DMS53 treated with DMSO at 0.1 percent for 48 hours (cell line): ENCODE measurements around the gene GRM1.

Experiments used
- DNase-seq: peaks from one replicate; lab custom pipeline; 2025; ENCODE audit not compliant: unreplicated experiment; lab: John Stamatoyannopoulos, UW

GRM1 gene

DNA sequence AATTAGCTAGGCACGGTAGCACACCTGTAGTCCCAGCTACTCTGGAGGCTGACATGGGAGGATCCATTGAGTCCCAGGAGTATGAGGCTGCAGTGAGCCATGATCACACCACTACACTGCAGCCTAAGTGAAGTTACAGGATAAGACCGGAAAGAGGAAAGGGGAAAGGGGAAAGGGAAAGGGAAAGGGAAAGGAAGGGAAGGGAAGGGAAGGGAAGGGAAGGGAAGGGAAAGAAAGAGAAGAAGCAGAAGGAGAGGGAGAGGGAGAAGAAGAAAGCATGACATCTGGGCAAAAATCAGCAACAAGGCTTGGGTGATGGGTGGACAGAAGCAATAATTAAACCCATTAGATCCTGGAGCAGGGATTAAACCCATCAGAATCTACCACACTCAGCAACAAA, 413.0 kb downstream of the GRM1 start:
- DNase-seq = no peak

DNA sequence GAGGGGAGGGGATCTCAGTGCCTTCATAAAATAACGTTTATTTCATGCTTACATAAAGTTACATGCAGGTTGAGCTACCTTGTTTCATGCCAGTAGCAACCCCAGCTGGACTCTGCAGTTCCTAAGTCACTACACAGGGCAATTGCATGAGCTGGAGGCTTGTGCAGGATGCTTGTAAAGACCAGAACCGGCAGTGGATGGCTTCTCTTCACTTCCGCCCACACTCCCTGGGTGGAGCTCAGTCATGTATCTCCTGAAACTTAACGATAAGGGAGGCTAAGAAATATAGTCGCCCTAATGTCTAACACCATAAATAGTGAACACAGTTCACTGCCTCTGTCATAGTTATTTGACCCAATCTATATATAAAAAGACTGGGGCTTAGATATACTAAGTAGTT, 415.3 kb downstream of the GRM1 start:
- DNase-seq = no peak

DNA sequence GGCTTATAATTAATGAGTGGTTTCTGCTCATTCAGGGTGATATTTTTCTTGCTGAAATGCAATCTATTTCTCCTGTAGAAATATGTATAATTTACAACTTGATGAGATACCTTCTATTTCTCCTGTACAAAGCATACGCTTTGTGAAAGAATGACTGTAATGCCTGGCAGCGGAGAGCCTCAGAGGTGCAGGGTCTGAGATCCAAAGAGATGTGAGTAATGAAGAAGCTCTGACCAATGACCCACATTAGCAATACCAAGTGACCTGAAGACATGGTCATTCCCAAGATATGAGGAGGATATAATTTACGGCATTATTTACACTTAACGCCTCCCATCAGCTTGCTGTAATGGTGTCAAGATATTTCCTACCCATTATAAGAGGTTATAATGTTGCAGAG, 416.4 kb downstream of the GRM1 start:
- DNase-seq = no peak

DNA sequence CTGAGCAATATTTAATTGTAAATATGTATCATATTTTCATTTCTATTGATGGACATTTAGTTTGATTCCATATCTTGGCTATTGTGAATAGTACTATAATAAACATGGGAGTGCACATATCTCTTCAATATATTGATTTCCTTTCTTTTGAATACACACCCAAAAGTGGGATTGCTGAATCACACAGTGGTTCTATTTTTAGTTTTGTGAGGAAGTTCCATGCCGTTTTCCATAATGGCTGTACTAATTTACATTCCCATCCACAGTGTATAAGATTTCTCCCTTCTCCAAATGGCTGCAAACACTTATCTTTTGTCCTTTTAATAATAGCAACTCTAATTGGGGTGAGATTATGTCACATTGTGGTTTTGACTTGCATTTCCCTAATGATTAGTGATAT, 428.0 kb downstream of the GRM1 start:
- DNase-seq = no peak

DNA sequence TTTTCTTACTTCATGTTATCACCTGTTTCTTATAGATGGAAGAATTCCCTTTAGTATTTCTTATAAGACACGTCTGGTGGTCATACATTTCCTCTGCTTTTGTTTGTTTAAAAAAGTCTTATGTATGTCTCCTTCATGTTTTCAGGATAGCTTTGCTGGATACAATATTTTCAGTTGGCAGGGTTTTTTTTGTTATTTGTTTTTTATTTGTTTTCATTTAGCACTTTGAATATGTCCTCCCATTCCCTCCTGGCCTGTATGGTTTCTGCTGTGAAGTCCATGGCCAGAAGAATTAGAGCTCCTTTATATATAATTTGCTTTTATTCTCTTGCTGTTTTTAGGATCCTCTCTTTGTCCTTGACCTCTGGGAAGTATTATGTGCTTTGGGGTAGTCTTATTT, 432.1 kb downstream of the GRM1 start:
- DNase-seq = no peak

DNA sequence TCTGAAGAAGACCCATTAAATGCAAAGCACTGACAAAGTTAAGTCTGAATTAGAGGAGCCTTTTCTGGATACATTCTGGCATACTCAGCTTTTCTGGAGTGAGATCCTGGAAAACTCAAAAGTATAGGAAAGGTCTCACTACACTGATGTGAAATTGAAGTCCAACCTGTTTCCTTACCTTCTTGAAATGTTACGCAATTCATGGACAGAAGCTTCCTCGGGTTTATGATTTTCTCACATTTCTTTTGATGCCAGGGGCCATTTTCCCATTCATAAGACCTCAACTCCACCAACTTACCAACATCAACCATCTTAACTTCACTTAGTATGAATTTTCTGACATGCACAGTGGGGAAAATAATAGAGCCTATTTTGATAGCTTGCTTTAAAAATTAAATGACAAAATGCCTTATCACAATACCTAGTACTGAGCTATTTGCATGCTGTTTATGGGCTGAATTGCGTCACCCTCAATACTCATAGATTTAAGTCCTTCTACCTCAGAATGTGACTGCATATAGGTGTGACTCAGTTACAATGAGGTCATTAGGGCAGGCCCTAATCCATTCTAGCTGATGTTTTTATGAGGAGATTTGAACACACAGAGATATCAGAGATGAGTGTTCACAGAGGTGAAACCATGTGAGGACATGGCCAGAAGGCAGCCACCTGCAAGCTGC, 441.4 kb downstream of the GRM1 start:
- DNase-seq = no peak

DNA sequence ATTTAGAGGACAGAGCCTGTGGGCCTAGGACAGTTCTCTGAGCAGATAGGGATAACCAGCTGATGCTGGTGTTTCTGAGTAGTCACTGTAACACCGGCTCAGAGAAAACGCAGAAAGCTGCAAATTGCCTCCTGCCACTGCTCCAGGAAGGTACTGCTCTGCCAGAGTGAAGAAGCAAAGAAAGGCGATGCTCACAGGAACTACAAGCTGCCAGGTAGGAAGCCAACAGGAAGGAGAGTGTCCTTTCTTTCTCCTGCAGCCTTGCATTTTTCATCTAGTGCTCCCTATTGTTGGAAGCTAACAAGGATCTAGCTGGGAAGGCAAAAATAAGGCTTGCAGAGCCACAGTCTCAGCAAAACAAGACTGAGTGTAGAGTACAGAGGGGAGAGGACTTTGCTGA, 444.1 kb downstream of the GRM1 start:
- no peak for DNase-seq

DNA sequence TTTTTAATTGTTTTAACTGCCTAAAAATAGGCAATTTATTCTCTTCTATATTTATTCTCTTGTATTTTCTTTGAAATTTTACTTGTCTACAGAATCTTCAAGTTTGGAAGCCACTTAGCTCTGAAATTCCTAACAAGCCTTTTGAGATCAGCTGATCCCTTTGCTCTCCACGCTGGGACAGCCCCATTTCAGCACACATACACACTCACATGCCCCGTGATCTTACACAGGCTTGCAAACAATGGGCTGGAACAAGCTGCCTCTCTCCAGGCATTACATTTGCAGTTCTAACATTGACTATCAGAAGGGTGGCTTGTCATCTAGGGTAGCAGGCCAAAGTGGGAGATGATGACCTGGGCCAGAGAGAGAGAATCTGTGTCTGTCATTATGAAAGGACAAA, 452.7 kb downstream of the GRM1 start:
- DNase-seq = no peak

DNA sequence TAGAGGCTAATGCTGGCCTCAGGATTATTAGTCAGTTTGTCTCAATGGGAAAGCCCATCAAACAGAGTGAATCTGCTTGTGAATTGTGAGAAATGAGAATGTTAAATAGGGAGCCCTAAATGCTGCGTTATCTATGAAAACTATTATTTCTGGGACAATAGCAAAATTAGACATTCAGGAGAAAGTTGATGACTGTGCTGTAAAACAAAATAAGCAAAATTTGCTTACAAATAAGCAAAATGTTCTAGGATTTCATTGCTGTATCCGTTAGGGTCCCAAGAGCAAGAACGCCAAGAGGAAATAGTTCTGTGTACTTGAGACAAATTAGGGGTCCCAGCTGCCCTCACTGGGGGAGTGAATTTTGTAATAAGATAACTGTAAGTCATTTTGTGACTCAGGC, 455.5 kb downstream of the GRM1 start:
- no peak for DNase-seq
